COLO668 (cell line): ENCODE results near the gene LAMC2.

Experiments used
- DNase-seq: peaks from one replicate; lab custom pipeline; 2025; ENCODE audit not compliant: unreplicated experiment; lab: John Stamatoyannopoulos, UW

LAMC2 gene

DNA sequence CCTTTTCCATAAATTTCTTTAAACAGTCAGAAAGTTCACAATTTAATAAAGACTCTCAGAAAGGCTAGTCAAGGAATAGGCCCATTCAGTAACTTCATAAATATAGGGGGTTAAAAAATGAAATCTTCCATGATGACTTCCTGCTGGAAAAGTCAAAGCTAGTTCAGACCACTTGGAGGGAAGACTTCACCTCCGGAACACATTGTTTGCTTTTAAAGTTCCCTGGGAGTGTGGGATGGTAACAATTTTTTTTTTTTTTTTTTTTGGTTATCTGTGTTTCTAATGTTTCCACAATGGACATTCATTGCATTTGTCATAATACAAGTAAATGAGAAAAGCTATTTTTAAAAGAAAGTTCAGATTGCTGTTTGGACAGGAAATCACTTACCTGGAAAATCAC is 18.4 kb upstream of the LAMC2 start:
- DNase-seq = no peak

DNA sequence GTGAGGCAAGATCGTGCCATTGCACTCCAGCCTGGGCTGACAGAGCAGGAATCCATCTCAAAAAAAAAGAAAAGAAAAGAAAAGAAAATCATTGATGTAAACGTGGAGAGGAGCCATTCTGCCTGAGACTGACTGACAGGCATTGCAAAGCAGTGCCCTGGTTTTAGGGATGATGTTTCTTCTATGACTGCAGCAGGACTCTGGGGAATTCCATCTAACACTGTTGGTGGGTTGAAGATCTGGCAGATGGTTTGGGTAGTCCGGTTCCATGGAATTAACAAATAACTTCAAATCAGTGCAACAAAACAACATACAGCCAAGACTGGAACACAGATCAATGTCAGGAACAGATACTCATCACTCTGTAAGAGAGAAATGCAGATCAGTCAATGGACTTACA is 17.8 kb upstream of the LAMC2 start:
- DNase-seq = no peak

DNA sequence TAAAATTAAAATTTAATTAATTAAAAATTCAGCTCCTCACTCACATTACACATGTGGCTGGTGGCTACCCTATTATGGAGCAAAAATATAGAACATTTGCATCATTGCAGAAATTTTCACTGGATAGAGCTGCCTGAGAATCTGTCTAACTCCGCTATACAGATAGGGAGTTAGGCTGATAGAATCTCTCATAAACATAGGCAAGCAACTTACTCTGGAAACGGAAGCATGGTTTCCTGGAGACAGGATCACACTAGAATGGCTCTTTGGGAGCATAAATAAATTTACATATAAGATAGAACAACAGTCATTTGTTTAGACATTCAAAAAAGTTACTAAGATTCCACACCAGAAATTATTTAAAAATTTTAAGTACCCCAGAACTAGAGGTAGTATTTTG is 12.2 kb upstream of the LAMC2 start:
- no peak for DNase-seq

DNA sequence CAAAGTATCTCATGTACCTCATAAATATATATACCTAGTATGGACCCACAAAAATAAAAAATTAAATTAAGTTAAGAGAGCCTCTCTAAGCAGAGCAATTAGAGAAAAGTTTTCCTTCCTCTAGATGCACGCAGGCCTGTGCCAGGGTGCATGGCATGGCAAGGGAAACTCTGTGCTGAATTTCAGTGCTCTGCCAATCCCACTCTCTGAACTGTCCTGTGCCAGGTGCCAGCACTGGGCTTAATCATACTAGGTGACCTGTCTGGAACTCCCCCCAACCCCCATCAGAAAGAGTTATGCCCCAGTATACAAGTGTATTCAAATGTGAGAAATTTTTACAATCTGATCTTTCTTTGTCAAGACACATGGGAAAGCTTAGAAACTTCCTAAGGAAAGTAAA is 10.4 kb upstream of the LAMC2 start:
- DNase-seq = no peak

DNA sequence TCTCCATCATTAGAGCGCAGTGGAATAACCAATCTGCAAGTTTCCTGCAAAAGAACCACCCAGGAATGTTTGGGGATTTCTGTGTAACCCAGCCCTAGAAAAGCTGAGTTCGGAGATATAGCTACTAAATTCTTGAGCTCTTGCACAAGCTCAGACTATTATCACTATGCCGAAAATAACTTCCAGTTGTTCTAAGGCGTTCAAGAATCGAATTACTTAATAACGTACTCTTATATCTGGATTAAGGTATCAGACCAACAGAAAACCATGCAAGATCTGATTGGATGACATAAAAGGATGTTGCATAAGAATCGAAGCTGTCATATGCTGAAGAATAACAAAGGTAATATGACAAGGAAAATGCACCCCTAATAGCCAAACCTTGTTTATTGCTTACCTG is 7.5 kb upstream of the LAMC2 start:
- no peak for DNase-seq

DNA sequence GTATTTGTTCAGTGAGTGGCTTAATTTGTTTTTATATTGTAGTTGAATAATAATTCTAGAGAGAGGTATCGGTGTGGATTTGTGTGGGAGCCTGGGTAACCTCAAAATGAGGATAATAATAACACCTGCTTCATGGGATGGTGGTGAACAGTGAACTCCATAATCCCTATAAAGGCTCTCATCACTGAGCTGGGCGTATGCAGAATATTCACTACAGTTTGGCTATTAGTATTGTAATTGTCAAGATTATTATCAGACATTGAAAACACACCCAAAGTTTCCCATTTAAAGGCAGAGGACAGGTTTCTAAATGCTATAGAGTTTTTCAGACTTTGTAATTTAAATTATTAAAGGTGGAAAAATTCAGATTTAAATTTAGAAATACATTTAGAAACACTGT is 7.0 kb upstream of the LAMC2 start:
- DNase-seq = no peak

DNA sequence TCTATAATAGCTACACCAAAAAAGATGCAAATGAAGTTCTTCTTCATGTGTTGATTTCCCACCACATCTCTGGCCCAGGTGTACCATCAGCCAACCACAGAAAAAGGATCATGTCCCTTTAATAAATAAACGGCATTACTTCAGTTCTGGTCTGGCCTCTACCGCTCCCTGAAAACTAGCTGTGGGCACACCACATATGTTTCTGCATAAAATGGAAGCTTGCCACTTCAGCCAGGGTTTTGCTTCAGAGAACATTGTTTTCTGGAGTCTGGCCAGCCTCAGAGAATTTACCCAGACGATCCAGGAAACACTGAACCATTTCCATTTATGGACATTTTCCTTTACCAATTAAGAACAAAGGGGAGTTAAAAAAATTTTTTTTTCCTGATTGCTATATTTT is 5.8 kb upstream of the LAMC2 start:
- DNase-seq = no peak

DNA sequence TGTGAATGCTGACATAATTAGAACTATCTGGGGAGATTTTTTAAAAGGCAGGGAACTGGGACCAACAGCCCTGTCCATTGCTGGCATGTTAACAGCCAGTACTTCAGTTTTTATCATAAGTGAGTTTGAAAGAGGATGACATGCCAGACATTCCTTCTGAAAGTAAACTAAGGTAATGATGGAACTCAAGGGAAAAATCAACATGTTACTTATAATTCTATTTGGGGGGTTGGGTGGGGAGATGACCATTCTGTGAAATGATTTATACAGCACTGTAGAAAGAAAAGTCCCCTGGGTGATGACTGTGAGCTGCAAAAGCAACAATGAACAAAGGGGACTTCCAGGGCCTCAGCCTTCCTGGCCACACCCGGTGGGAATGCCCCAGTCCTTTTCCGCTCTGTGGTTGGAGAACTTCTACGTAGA is 5.4 kb upstream of the LAMC2 start:
- peak; percentile 20 for DNase-seq

DNA sequence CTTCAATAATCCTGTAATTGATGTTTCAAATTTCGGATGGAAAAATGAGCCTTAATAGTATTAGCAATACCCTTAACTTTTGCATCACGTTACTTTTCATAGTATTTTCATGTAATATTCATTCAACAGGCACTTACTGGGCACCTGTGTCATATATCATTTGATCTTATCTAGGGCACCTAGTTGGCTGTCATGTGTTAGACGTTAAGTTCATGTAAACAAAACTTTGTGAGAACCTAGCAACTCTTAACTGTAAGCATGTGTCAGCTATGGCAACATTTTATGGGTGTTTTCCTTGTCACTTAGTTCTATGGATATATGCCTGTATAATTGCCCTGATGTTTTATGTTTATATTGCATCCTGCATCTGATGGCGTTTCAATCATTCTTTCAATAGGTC is 777 bp downstream of the LAMC2 start:
- DNase-seq = no peak

DNA sequence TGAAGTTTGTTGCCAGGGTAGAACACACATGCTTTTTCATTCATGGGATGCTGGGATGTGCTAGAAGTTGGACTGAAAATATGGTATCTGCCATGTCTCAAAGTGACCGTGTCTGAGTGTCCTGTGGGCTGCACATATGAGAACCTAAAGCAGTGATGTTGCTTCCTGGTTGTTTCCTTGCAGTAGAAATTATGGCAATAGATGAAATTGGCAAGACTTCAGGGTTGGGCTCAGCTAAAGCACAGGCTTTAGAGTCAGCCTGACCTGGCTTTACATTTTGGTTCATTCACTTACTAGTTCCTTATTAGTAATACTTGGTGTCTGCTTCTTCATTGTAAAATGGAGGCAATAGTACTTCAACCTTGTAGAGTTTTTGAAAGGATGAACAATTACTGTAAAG is 2.2 kb downstream of the LAMC2 start:
- DNase-seq = no peak

DNA sequence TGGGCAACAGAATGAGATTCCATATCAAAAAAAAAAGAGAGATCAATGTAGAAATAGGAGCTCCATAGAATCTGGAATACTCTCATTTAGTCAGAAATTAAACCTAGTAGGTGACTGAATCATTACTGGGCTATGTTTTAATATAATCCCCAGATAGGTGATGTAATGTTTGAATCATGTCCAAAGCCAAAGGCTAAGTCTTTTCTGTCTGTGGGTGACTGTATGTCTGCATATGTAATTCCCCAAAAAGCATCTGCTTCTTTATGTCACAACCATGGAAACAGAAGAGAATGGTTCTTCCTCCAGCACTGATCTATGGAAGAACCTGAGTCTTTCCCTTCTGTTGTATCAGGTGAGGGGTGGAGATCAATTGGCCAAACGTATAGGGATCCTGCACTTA is 5.8 kb downstream of the LAMC2 start:
- DNase-seq = no peak

DNA sequence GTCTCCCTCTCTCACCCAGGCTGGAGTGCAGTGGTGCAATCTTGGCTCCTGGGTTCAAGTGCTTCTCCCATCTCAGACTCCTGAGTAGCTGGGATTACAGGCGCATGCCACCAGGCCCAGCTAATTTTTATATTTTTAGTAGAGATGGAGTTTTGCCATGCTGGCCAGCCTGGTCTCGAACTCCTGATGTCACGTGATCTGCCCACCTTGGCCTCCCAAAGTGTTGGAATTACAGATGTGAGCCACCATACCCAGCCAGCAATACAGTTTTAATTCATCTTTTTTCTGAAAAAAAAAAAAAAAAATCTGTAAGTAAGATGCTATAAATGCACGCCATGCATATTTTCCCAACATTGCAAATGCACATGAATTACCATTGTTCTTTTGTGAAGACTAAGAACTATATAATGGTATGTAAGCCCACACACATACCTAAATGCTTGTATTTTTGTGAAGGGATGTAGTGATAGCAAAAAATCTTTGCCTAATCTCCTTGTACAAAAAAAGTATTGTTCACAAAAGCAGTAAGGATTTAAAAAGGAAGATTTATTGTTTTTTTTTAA is 8.0 kb downstream of the LAMC2 start:
- no peak for DNase-seq

DNA sequence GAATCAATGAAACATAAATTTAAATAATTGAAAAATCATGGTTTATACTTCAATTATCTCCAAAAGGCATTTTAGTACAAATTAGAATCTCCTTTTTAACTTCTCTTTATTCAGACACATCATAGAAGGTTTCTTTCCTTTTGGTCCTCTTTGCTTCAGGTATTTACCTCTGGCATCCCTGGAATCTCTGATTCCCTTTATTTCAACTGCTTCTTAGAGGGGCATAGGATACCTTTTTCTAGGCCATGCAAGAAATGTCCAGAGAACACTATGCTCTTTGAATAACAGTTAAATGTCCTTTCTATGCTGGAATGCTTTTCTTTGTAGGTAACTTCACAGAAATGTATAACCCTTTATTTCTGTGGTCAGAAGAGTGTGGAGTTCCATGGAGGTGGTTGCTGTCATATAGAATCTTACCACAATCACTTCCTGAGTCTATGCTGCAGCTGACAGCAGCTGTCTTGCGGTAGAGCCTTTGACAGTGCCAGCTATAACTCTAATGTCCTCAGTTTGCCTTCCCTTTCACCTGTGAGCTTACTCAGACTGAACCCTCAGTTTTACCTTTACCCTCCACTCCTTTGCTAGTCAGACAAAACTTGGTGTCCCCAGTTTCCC is 8.6 kb downstream of the LAMC2 start:
- DNase-seq = no peak

DNA sequence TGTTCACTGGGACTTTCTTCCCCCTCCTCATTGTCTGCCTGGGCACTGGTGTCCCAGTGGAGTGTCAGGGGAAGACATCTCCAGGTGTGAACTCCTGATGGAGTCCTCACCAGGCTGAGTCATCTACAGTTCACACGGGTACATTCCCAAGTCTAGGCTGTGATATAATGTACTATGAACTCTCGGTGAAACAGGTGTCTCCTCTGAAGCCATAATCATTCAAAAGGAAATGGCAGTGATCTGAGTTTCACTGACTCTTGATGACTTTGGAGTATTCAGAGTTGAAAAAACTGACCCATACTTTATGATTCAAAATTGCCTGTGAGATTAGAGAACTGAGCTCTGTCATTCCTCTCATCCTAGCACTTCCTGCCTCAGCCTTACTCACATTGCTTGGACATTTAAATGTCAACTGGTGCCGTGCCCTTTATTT is 9.1 kb downstream of the LAMC2 start:
- DNase-seq = no peak

DNA sequence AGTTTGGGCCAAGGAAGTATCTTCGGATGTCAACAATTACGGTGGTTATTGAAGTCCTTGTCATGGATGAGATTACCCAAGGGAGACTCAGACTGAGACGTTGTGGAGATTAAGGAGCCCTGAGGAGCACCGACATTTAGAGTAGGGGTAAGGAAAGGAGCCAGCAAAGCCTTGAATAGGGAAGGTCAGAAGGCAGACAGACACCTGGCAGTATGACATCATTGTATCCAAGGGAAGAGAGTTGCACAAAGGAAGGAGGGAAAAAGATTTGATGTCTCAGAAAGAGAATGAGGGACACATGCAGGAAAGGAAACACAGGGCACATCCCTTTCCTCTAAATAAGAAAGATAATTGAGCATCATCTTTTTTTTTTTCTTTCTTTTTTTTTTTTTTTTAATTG is 11.7 kb downstream of the LAMC2 start:
- DNase-seq = no peak

DNA sequence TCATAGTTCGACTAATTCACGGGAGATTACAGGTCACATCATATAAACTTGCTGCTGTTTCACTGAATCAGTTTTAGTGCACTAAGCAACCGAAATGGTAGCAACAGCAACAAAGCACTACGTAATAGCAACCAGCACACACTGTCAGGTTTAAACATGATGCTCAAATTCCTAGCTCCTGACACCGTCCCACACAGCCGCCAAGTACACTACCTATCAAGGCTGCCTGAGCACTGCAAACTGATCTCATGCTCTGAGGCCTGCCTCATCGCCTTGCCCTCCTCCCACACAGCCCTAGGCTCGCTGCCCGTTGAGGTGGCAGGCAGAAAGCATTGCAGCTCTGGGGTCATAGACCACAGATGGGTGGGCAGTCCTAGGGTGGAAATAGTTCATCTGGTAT is 12.4 kb downstream of the LAMC2 start:
- DNase-seq = no peak

DNA sequence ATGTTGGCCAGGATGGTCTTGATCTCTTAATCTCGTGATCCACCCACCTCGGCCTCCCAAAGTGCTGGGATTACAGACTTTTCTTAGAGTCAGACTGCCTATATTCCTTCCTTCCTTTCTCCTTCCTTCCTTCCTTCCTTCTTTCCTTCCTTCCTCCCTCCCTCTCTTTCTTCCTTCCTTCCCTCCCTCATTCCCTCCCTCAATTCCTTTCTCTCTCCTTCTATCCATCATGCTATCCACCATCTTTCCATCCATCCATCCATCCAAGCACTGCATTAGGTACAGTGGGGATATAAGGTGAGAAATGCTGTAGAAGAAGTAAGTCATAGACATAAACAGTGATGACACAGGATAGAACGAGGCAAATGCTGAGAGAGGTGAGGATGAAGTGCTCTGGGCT is 13.2 kb downstream of the LAMC2 start:
- DNase-seq = no peak

DNA sequence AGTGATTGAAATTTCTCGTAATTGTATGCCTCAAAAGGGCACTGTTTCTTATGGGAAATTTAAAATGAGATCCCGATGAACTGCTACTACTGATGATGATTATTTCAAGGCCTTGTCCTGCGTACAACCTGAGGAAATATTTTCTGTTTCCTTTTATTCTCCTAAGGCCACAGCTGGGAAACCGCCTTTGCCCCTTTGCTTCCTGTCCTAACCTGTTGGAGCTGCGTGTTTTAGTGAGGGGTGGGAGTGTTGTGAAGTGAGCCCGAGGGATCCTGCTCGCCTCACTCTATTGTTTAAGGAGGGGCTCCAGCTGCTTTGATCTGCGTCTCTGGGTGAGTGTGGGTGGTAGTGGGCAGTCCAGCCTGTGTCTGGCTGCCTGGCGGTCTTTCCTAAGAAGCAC is 14.4 kb downstream of the LAMC2 start:
- no peak for DNase-seq

DNA sequence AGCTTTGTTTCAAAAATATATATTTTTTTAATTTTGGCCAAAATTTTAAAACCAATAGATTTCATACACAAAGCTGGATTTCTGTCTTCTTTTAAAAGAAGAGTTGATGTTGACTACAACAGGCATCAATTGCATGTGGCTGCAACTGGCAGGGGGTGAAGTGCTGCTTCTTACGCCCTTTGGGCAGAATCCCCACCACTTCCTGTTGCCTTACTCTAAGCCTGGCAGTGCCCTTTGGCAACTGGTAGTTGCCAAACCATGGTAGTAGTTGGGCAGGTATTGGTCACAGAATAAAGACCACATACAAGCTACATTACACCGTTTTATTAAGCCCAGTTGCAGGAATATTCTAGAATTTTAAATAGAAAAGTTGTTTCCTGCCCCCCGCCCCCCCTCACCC is 17.0 kb downstream of the LAMC2 start:
- no peak for DNase-seq

DNA sequence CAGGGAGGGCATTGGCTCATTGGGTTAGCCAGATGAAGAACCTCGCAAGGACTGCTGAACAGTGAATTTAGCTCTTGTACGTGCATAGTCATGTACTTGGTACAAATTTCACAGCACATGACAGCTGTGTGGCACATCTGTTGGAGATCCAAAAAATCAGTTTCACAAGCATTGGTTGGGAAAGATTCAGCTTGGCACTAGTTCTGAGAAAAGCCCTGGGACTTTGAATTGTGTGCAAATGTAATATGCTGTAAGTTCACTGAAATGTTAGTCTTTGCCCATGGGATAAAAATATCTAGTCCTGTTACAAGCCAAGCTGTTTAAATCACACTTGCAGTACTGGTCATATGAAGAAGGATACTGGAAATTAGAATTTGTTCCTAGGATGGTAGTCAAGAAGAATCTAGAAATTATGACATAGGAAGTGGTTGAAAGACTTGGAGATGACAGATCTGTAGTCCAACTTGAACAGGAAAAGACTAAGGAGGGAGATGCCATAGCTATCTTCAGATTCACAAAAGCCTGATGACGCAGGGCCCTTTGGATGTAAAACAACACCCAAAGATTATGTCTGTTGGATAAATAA is 19.2 kb downstream of the LAMC2 start:
- DNase-seq = no peak

DNA sequence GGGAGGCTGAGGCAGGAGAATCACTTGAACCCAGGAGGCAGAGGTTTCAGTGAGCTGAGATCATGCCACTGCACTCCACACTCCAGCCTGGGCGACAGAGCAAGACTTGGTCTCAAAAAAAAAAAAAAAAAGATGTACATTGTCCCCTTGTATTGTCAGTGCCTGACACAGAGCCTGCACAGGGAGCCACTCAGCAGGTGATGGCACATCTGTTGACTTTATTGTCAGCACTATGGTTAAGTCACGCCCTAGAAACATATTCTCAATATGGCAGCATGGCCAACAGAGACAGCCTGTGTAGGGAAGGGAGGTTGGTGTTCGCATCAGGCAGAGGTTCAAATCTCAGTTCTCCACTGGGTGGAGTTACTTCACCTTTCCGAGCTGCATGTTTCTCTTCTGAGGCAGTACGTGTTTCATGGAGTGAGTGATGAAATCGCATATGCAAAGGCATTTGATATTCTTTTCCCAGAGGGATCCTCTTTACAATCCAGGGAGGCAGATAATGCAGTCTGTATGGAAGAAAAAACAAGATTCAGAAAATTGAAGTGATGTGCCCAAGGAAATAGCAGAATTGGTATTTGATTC is 20.6 kb downstream of the LAMC2 start:
- DNase-seq = no peak

DNA sequence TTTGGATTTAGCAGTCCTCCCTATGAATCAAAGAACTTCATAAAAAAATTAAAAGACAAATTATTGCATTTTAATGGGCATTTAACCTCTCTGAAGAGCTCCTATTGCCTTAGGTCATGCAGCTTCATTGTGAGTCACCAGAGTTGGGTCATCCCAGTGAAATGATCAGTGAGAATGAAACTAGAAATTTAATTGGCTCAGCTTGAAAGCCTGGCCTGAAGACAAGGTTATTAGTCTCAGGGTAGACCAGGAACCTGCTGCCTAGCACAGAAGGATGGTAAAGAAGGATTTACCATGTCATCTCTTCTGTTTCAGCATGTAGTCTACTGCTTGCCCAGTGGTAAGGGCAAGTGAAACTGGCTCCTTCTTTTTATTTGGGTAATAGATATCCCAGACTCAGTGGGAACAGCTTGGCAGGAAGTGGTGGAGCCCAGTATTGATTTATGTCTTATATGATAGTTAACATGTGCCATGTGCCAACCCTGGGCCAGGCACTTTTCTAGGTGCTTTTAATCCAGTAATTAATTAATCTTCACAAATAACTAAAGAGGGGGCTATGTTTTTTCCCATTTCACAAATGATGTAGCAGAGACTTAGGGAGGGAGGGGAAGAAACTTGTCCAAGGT is 23.6 kb downstream of the LAMC2 start:
- no peak for DNase-seq
